Mesothelial cell of epicardium (in vitro differentiated cells): ENCODE results near the gene KCNQ5. TPM values are rescaled to one million over a fixed set of nuclear protein-coding genes. Genes with fewer than 3 reads are reported as not detected.
A peak's percentile ranks its signal among the peaks of the same experiment; 100 is the strongest.

ENCODE experiments used
- DNase-seq, 2 experiments: peaks; one replicate each; pipeline ENCODE4 v3.0.0; 2021; ENCODE audit warnings: low spot score in 2 of 2; ENCODE audit not compliant: unreplicated experiment in 2 of 2
- H3K27ac Mint-ChIP-seq: 2 replicates; pipeline ENCODE4 v1.8.0; 2021; ENCODE audit warnings: mixed read lengths
- H3K27me3 Mint-ChIP-seq: 2 replicates; pipeline ENCODE4 v1.8.0; 2021; ENCODE audit warnings: low read depth, mixed read lengths
- H3K36me3 Mint-ChIP-seq: 2 replicates; pipeline ENCODE4 v1.8.0; 2021; ENCODE audit warnings: mixed read lengths
- H3K4me1 Mint-ChIP-seq: 2 replicates; pipeline ENCODE4 v1.8.0; 2021; ENCODE audit warnings: mixed read lengths
- H3K4me3 Mint-ChIP-seq: 2 replicates; pipeline ENCODE4 v1.8.0; 2021; ENCODE audit warnings: mild to moderate bottlenecking, moderate library complexity, mixed read lengths
- H3K9me3 Mint-ChIP-seq: 2 replicates; pipeline ENCODE4 v1.8.0; 2021; ENCODE audit warnings: mixed read lengths
- CTCF ChIP-seq: fragments of 200-600 bp; sonication (generic); IDR thresholded peaks from one replicate; pipeline ENCODE4 v1.5.0; 2021; ENCODE audit warnings: antibody characterized with exemption; ENCODE audit not compliant: unreplicated experiment
- total RNA-seq: library from RNA; stranded (reverse); gene quantifications from 3 replicates; pipeline ENCODE4 v1.2.1, GENCODE V29; 2021

Gene KCNQ5
- total RNA-seq, 1 donor from 2014 or later = 4.8 TPM

GRCh38 chr6:73036689-73037088, 414.8 kb downstream of the KCNQ5 start:
- DNase-seq = no peak
- H3K9me3 Mint-ChIP-seq = peaks cover 29% of the 10 kb centered on the region
- no peaks in the 10 kb centered on the region for H3K27me3 Mint-ChIP-seq
- H3K4me3 Mint-ChIP-seq = no peak overlapping the region
- peaks cover 12% of the 10 kb centered on the region for H3K36me3 Mint-ChIP-seq
- H3K27ac Mint-ChIP-seq = no peak overlapping the region
- peaks cover 9% of the 10 kb centered on the region for H3K4me1 Mint-ChIP-seq
- TF ChIP-seq CTCF = no peak

GRCh38 chr6:73041051-73041450, 419.2 kb downstream of the KCNQ5 start:
- H3K27ac Mint-ChIP-seq = peak overlapping the region; percentile 27
- H3K9me3 Mint-ChIP-seq = peaks cover 29% of the 10 kb centered on the region
- H3K4me3 Mint-ChIP-seq = no peak overlapping the region
- H3K36me3 Mint-ChIP-seq = peaks cover 12% of the 10 kb centered on the region
- TF ChIP-seq CTCF = no peak
- H3K4me1 Mint-ChIP-seq = peaks cover 14% of the 10 kb centered on the region
- no peaks in the 10 kb centered on the region for H3K27me3 Mint-ChIP-seq
- no peak for DNase-seq

GRCh38 chr6:73042892-73043291, 421.0 kb downstream of the KCNQ5 start:
- Mint-ChIP-seq H3K9me3 (peaks cover 23% of the 10 kb centered on the region), H3K4me3 (no peak overlapping the region), H3K27me3 (no peaks in the 10 kb centered on the region), H3K4me1 (peaks cover 14% of the 10 kb centered on the region), H3K27ac (no peak overlapping the region), H3K36me3 (peaks cover 12% of the 10 kb centered on the region)
- TF ChIP-seq CTCF = no peak
- no peak for DNase-seq

- peaks cover 12% of the 10 kb centered on the region for H3K36me3 Mint-ChIP-seq
- peaks cover 14% of the 10 kb centered on the region for H3K4me1 Mint-ChIP-seq
- no peak overlapping the region for H3K4me3 Mint-ChIP-seq
- H3K9me3 Mint-ChIP-seq = peaks cover 20% of the 10 kb centered on the region
- H3K27ac Mint-ChIP-seq = no peak overlapping the region
- no peak for TF ChIP-seq CTCF
- no peaks in the 10 kb centered on the region for H3K27me3 Mint-ChIP-seq
- no peak for DNase-seq
Measured at GRCh38 chr6:73043446-73043845, 421.6 kb downstream of the KCNQ5 start.

GRCh38 chr6:73045609-73046008, 423.7 kb downstream of the KCNQ5 start:
- no peaks in the 10 kb centered on the region for H3K9me3 Mint-ChIP-seq
- H3K27ac Mint-ChIP-seq = no peak overlapping the region
- H3K4me1 Mint-ChIP-seq = peaks cover 14% of the 10 kb centered on the region
- H3K4me3 Mint-ChIP-seq = no peak overlapping the region
- no peaks in the 10 kb centered on the region for H3K27me3 Mint-ChIP-seq
- TF ChIP-seq CTCF = no peak
- H3K36me3 Mint-ChIP-seq = no peaks in the 10 kb centered on the region
- DNase-seq = no peak

GRCh38 chr6:73047801-73048200, 425.9 kb downstream of the KCNQ5 start:
- Mint-ChIP-seq H3K36me3 (no peaks in the 10 kb centered on the region), H3K27ac (no peak overlapping the region), H3K4me1 (peaks cover 7% of the 10 kb centered on the region), H3K27me3 (no peaks in the 10 kb centered on the region), H3K9me3 (no peaks in the 10 kb centered on the region), H3K4me3 (no peak overlapping the region)
- DNase-seq = no peak
- TF ChIP-seq CTCF = no peak
